ENCODE measurements around the gene HS2ST1. TPM values are rescaled to one million over a fixed set of nuclear protein-coding genes. Genes with fewer than 3 reads are reported as not detected.

Gene HS2ST1
- total and polyA plus RNA-seq, 2 experiments from 2014 or later = 6.7 to 17.1 TPM

DNA sequence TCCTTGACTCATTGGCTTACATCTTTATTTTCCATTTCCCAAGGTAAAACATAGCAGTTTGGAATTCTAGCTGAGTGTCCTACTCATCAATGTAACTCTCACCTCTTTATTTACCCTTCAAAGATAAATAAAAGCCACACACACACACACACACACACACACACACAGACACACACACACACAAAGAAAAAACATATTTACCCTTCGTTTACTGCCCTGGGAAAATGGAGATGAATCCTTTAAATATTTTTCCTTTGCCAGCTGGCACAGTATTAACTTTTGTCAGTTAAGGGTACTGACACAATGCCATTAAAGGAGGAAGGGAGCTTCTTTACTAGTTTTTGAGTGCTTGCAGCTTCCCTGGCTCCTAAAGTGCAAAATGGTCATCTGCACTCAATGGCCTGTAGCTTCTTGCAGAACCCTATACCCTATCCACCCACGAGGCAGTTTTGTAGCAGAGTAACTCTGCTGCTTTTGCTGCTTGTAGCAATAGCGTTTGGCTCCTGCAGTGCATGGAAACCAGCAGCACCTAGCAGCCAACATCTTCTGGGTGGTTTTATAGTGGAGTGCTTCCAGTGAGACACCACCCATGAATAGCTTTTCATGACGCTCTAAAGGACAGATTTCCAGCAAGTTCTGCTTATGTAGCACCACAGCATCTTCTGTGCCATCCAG lies 103.7 kb downstream of the HS2ST1 start (continued):
- TF ChIP-seq, protein P1, sequence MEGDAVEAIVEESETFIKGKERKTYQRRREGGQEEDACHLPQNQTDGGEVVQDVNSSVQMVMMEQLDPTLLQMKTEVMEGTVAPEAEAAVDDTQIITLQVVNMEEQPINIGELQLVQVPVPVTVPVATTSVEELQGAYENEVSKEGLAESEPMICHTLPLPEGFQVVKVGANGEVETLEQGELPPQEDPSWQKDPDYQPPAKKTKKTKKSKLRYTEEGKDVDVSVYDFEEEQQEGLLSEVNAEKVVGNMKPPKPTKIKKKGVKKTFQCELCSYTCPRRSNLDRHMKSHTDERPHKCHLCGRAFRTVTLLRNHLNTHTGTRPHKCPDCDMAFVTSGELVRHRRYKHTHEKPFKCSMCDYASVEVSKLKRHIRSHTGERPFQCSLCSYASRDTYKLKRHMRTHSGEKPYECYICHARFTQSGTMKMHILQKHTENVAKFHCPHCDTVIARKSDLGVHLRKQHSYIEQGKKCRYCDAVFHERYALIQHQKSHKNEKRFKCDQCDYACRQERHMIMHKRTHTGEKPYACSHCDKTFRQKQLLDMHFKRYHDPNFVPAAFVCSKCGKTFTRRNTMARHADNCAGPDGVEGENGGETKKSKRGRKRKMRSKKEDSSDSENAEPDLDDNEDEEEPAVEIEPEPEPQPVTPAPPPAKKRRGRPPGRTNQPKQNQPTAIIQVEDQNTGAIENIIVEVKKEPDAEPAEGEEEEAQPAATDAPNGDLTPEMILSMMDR (conservative IDR thresholded peaks at IDR 0.05; ENCODE audit: low read depth in 2 of 2) = no peak

DNA sequence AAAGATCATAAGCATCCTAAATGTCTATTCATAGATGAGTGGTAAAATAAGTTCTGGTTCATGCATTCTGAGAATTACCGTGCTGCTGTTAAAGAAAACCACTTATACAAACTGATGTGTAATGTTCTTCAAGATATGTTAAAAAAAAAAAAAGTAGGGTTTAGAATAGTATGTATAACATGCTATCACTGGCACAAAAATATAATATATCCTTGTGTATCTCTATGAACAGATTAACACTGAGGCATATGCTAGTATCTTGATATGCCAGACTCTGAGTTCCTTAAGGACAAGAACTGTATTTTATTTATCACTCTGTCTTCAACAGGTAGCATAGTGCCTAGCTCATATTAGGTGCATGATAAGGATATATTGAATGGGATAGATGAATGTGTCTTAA lies 108.9 kb downstream of the HS2ST1 start:
- peaks cover 47% of the 10 kb centered on the region for H3K79me2 ChIP-seq (replicated peaks; ENCODE audit: insufficient read depth)
- H4K20me1 ChIP-seq (replicated peaks; ENCODE audit: insufficient read depth) = 0 out of 2 replicates have a peak, but pooled peaks cover 3% of the 10 kb centered on the region
- ATAC-seq (no peak), DNase-seq (ENCODE audit: low spot score) (no peak)
- no peak overlapping the region for H3K27ac ChIP-seq (ENCODE audit: low read depth)
- H3K9me2 ChIP-seq (ENCODE audit: insufficient read depth) = no peaks in the 10 kb centered on the region
- H3K4me3 ChIP-seq = no peak overlapping the region
- peaks cover 3% of the 10 kb centered on the region; the same call in 1 of the 2 replicates for H3K4me1 ChIP-seq (ENCODE audit: insufficient read depth)
- H3K27ac Mint-ChIP-seq = no peak overlapping the region
- H3K36me3 ChIP-seq (ENCODE audit: insufficient read depth) = no peaks in the 10 kb centered on the region
- H3K27me3 Mint-ChIP-seq (ENCODE audit: insufficient read depth, low read depth, poor library complexity) = no peaks in the 10 kb centered on the region
- H3K36me3 Mint-ChIP-seq (ENCODE audit: low read depth) = no peaks in the 10 kb centered on the region
- no peaks in the 10 kb centered on the region for H3K9me3 Mint-ChIP-seq
- H3K4me2 ChIP-seq = no peak overlapping the region
- no peak overlapping the region for H2AFZ ChIP-seq
- H3K27me3 ChIP-seq (ENCODE audit: insufficient read depth) = no peaks in the 10 kb centered on the region
- H3K4me1 Mint-ChIP-seq = peaks cover 17% of the 10 kb centered on the region
- H3K4me3 Mint-ChIP-seq = no peak overlapping the region
- H3F3A ChIP-seq (replicated peaks; ENCODE audit: low read depth) = no peaks in the 10 kb centered on the region
- no peak for TF ChIP-seq NANOG (IDR thresholded peaks at IDR 0.05; ENCODE audit: borderline replicate concordance)
- no peak for TF ChIP-seq ZNF331 (CRISPR knock-in tag; IDR thresholded peaks at IDR 0.05; ENCODE audit: low read depth)
- no peak for TF ChIP-seq STAT1 (IDR thresholded peaks at IDR 0.05; ENCODE audit: unreplicated experiment)
- no peak for TF ChIP-seq EZH2phosphoT487 (IDR thresholded peaks at IDR 0.05; ENCODE audit: unreplicated experiment)
- TF ChIP-seq, protein P2, sequence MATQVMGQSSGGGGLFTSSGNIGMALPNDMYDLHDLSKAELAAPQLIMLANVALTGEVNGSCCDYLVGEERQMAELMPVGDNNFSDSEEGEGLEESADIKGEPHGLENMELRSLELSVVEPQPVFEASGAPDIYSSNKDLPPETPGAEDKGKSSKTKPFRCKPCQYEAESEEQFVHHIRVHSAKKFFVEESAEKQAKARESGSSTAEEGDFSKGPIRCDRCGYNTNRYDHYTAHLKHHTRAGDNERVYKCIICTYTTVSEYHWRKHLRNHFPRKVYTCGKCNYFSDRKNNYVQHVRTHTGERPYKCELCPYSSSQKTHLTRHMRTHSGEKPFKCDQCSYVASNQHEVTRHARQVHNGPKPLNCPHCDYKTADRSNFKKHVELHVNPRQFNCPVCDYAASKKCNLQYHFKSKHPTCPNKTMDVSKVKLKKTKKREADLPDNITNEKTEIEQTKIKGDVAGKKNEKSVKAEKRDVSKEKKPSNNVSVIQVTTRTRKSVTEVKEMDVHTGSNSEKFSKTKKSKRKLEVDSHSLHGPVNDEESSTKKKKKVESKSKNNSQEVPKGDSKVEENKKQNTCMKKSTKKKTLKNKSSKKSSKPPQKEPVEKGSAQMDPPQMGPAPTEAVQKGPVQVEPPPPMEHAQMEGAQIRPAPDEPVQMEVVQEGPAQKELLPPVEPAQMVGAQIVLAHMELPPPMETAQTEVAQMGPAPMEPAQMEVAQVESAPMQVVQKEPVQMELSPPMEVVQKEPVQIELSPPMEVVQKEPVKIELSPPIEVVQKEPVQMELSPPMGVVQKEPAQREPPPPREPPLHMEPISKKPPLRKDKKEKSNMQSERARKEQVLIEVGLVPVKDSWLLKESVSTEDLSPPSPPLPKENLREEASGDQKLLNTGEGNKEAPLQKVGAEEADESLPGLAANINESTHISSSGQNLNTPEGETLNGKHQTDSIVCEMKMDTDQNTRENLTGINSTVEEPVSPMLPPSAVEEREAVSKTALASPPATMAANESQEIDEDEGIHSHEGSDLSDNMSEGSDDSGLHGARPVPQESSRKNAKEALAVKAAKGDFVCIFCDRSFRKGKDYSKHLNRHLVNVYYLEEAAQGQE (IDR thresholded peaks at IDR 0.05; ENCODE audit: unreplicated experiment) = no peak
- TF ChIP-seq, protein P3, sequence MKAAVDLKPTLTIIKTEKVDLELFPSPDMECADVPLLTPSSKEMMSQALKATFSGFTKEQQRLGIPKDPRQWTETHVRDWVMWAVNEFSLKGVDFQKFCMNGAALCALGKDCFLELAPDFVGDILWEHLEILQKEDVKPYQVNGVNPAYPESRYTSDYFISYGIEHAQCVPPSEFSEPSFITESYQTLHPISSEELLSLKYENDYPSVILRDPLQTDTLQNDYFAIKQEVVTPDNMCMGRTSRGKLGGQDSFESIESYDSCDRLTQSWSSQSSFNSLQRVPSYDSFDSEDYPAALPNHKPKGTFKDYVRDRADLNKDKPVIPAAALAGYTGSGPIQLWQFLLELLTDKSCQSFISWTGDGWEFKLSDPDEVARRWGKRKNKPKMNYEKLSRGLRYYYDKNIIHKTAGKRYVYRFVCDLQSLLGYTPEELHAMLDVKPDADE (IDR thresholded peaks at IDR 0.05) = no peak
- TF ChIP-seq JUNB (IDR thresholded peaks at IDR 0.05; ENCODE audit: unreplicated experiment) = no peak
- TF ChIP-seq, protein P1 (conservative IDR thresholded peaks at IDR 0.05; ENCODE audit: low read depth in 2 of 2) = no peak
- TF ChIP-seq CREB1 (CRISPR knock-in tag; IDR thresholded peaks at IDR 0.05; ENCODE audit: low read depth) = no peak
- no peak for TF ChIP-seq POLR2AphosphoS5 (IDR thresholded peaks at IDR 0.05; ENCODE audit: low read depth)
